ENCODE results near the gene PRPF39.

Gene PRPF39

DNA sequence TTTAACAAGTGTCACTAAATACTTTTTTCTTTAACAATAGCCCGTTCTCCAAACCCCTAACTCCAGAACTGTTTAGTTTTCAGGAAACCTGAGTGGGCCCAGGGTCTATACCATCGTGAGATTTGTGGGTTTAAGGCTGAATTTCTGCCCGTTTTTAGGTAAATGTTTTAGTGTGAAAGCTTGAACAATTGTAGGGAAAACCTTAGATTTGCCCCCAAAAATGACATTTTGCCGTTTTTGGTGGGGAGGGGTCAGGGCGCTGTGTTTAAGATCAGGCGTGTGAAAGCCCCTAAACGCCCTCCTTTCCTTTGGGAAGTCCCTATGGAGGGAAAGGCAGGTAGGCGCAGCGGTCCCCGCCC, 320 bp upstream of the PRPF39 start:
- no peak for DNase-seq

GRCh38 chr14:45084946-45085346, 1.0 kb downstream of the PRPF39 start:
- DNase-seq: no peak

DNA sequence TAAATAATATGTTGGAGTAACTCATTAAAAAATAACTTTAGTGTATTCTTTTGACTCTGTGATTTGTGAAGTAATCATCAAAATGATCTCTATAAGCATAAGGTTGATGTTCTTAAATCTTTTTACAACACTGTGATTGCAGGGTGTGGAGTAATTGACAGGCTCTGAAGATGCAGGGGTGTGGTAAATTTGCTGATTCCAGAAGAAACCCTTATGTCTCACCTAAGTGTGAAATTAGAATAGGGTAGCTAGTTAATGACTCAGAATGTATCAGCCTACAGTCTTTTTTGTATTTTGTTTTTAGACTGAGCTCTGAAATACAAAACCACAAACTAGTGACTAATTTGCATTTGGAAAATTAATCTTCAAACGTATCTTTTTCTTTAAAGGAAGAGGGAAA, 5.9 kb downstream of the PRPF39 start:
- no peak for DNase-seq

- DNase-seq: no peak
These were observed 7.8 kb downstream of the PRPF39 start for GRCh38 chr14:45091710-45092109.

- DNase-seq: no peak
These were observed 10.4 kb downstream of the PRPF39 start for GRCh38 chr14:45094275-45094674.

DNA sequence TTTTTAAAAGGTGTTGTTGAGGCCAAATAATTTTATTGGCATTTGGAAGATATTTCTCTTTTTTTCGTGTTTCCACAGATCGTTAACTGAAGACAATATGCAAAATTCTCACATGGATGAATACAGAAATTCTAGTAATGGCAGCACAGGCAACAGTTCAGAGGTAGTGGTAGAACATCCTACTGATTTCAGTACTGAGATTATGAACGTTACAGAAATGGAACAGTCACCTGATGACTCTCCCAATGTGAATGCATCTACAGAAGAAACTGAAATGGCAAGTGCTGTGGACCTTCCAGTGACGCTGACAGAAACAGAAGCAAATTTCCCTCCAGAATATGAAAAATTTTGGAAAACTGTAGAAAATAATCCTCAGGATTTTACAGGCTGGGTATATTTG, 11.2 kb downstream of the PRPF39 start:
- DNase-seq: no peak

DNA sequence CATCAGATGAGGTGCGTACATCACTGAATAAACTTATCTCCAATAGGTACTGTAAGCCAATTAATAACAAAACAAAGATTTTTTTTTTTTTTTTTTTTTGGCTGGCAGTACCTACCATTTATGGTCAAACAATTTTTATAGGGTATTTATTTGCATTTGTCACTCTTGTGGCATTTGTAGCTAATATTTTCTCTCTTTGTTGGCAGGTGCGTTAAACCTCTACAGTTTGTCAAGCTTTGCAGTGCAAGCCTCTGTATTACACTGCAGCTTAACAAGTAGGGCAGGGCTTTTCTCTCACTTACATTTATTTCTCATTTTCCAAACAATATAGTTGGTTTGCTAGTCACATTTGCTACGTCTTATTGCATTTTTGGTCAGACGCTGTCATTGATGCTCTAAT, 12.3 kb downstream of the PRPF39 start:
- DNase-seq: no peak

DNA sequence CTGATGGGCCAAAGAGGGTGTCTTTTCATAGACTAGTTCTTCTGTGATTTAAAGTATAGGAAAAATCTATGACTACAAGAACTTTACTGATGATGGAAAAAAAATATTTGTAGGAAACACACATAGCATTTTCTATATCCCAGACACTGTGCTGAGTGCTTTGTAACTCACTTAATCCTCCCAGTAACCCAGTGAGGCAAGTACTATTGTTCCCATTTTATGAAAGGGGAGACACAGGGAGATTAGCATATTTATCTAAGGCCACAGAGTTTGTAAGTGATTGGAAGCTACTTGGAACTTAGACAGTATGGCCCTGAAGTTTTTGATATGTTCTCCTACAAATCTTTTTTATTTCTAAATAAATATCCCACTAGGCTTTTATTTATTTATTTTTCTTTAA, 19.9 kb downstream of the PRPF39 start:
- no peak for DNase-seq

- no peak for DNase-seq
These were observed 20.6 kb downstream of the PRPF39 start for GRCh38 chr14:45104561-45104960.

DNA sequence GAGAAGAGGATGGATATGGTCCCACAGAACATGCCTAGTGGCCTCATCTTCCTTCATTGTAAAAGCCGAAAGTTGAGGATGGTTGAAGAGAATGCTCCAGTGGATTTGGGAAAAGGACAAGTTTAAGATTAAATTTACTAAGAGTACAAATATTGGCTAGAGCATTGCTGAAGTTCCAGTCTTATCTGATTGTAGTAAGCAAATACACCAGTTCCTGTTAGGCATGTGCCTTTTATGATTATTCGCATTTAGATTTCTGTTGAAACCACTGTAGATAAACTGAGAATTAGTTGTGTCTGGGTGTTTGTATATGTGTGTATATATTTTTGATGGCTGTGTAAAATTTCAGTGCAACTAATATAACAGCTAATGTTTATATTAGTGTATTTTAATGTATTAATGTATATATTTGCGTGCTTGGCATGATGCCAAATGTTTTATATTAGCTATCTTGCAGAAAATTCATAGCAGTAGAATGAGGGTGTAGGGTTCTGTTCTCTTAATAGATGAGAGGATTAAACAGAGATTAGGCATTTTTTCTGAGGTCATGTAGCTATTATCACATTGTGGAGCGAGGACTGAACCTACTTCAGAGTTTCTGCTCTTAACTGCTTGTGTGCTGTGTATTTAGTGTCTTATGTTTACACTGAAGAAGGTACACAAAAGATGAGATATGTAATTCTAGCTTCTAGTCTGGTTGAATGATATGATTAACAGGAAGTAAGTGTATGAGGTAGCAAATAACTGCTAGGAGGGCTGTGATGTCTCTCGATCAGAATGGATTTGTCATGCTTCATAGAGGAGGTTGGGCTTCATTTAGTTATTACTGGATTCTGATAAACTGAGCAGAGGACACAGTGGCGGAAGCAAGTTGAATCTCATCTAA, 29.2 kb downstream of the PRPF39 start:
- no peak for DNase-seq

DNA sequence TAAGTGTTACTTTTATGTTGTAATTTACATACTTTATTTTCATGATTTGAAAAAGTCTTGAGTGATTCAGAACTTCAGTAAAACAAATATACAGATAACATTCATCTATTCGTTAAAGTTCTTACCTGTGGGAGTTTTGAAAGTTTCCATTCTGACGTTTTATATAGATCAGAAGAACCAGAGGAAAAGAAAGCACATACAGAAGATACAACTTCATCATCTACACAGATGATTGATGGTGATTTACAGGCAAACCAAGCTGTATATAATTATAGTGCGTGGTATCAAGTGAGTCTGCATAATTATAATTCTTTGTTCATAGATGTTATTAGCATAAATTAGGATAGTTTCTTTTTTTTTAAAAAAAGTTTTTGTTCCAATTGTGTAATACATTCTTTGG, 30.4 kb downstream of the PRPF39 start:
- DNase-seq: no peak

- DNase-seq: no peak
These were observed 34.7 kb downstream of the PRPF39 start for GRCh38 chr14:45118594-45118993.

DNA sequence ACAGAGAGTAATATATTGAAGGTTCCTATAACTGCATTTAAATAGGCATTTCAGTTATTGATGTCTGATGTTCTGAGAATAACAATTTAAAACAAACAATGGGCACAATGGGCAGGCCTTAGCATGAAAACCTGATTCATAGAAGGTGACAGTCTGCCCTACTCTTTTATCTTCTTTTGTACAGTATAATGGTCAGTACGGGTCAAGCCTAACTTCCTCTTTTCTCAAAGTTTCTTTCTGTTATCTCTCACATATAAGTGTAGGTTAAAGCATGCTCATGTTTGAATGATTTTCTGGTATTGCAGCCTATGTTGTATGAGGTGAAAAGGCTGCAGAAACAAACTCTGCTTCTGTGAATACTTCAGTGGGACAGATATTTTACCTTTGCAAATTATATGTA, 36.2 kb downstream of the PRPF39 start:
- no peak for DNase-seq

GRCh38 chr14:45123271-45123670, 39.4 kb downstream of the PRPF39 start:
- no peak for DNase-seq

GRCh38 chr14:45125754-45126153, 41.8 kb downstream of the PRPF39 start:
- DNase-seq: no peak

- DNase-seq: no peak
These were observed 45.2 kb downstream of the PRPF39 start for GRCh38 chr14:45128963-45129629.

- DNase-seq: no peak
These were observed 49.8 kb downstream of the PRPF39 start for GRCh38 chr14:45133683-45134050.

- DNase-seq: peak; percentile 99
These were observed 50.4 kb downstream of the PRPF39 start, which contains the start of gene FKBP3 for GRCh38 chr14:45134051-45134958. FKBP3 (minus strand) TSS chr14:45134481; CDS start chr14:45134456, 25 bp downstream.

- no peak for DNase-seq
These were observed 51.2 kb downstream of the PRPF39 start for GRCh38 chr14:45135156-45135555.

- peak; percentile 100 for DNase-seq
These were observed 51.9 kb downstream of the PRPF39 start, which contains the start of gene FANCM for GRCh38 chr14:45135659-45136395. FANCM (plus strand) TSS chr14:45135930; CDS start chr14:45136032, 102 bp downstream.

DNA sequence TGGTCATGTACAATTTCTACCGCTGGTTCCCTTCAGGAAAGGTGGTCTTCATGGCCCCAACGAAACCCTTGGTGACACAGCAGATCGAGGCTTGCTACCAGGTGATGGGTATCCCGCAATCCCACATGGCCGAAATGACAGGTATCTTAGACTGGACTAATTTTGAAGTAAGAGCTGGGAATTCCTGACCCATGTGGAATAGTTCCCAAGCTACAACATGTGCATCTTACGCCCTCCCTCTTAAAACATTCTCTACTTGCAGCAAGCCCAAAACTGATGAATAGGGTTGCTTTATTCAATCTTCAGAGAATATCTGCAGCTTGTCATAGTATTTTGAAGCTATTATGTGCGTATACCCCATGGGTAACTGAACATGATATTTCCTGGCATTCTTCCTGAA, 52.5 kb downstream of the PRPF39 start:
- no peak for DNase-seq

DNA sequence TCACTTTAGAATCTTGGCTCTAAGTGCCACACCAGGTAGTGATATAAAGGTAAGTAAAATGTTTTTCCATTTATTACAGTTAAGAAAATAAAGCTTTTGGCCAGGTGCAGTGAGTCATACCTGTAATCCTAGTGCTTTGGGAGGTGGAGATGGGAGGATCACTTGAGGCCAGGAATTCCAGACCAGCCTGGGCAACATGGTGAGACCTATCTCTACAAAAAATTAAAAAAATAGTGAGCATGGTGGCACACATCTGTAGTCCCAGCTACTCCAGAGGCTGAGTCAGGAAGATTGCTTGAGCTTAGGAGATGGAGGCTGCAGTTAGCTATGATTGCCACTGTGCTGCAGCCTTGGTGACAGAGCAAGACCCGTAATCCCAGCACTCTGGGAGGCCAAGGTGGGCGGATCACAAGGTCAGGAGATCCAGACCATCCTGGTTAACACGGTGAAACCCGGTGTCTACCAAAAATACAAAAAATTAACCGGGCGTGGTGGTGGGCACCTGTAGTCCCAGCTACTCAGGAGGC, 56.8 kb downstream of the PRPF39 start:
- no peak for DNase-seq
